HT-29 (cell line): ENCODE results near the gene DYNLT2. TPM values are rescaled to one million over a fixed set of nuclear protein-coding genes. Genes with fewer than 3 reads are reported as not detected.

Experiments used
- DNase-seq: peaks from one replicate; pipeline ENCODE4 v3.0.0-alpha.2; 2015; ENCODE audit warnings: low spot score
- total RNA-seq: library from RNA; depleted of rRNA; stranded (reverse); fragments of >200 nt; shearing (Covaris generic); gene quantifications from 2 replicates; pipeline ENCODE4 v1.2.3, GENCODE V29; 2014

Gene DYNLT2
- total RNA-seq, 1 experiment from 2014 or later = 1.7 TPM

DNA sequence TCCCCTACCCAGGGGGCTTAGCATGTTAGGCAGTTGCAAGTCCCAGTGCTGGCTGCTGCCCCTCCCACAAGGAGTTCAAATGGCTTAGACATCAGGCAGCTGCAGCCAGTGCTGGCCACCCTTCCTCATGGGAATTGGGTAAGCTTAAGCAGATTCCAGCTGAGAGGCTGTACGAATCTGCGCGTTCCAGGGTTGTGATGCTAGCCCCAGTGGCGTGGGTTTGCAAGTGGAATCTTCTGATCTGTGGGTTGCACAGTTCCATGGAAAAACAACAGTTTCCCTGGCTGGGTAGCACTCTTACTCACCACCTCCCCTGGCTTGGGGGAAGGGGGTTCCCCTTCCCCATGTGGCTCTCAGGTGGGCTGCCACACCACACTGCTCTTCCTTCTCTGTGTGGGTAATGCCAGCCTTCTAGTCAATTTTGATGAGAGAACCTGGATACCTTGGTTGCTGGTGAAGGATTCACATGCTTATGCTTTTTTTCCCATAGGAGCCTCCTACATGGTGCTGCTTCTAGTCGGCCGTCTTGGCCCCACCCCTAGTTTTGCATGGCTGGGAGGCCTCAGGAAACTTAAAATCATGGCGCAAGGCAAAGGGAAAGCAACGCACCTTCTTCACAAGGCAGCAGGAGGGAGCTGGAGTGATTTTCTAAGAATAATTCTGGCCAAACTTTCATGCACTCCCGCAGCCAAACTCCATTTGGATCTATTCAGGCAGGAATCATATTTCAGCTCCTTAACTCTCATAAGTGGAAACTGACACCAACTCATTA is 13.0 kb downstream of the DYNLT2 start:
- DNase-seq = no peak

DNA sequence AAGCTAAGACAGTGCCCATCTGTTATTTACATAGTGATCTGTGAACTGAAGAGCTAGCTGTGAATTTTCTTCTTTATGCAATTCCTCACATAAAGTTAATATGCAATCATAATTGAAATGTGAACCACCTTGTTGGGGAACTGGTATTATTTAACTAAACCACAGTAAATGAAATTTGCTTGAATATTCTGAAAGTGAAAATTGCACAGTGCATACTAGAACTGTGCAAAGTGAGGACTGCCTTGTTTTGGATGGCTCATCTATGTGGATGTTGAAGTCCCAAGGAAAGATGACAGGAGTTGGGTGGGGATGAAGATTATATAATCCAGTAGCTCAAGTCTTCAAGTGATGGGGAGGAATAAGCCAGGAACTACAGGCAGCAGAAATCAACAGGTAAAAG is 21.4 kb downstream of the DYNLT2 start:
- no peak for DNase-seq

DNA sequence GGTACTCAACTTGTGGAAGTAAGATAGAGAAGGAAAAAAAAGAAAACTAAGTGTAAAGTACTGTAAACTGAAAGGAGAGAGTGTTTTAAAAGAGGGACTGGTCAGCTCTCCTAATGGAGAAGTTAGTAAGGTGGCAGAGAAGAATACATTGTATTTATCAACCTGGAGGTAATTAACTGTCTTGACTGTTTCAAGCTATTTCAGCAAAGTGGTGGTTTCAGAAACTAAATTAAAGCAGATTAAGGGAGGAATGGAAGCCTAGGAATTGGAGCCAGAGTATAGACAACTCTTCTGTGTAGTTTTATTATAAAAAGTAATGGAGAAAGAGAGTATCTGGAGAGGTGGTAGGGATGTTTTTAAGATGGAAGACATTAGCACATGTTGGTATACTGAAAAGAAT is 24.4 kb downstream of the DYNLT2 start:
- DNase-seq = no peak

DNA sequence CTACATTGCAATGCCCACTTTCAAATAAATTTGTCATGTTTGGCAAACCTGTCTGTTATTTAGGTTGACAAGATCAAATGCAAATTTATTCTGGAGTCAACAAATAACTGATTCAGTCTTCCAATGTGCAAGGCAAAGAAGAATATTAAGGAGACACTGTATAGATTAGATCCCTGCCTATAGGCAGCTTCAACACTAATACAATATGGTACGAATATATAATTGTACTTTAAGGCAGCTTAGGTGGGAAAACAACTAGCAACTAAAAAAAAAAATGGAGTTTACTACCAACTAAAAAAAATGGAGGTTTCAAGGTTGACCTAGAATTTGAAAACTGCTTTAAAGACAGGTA is 25.3 kb downstream of the DYNLT2 start:
- DNase-seq = no peak

DNA sequence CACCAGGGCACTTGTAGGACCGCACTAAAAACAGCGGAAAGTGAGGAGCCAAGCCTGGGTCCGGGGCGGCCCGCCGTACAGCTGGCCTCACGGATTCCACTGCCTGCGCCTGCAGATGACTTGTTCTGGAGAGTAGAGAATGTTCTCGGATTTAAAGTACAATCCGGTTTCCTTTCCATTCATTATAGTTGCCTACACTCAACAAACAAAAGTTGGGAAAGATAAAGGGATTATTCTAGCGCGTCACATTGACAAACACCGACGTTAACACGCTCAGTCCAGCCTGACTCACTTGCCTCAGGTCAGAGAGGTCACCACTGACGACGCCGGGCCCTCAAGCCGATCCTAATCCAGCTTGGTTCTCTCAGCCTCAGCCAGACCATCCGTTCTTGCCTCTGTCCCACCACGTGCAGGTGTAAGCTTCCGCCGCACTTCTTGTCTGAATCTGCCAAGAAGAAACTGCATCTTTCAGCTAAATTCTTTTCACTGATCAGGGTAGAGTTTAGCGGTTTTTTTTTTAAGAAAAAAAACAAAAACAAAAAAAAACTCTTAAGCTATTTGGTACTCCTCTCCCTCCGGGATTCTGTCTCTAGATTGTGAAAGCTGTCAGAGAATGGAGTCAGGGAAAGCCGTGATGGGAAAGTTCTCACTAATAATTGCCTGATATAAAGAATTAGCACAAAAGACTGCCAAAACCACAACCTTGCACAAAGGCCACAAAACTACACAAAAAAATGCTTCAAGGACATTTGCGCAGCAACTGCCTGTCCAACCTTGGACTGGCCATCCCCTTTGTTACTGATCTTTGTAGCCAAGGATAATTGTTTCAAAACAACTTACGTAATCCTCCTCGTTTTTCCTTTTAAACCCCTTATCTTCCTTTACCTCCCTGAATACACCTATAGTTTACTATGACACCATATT is 26.0 kb downstream of the DYNLT2 start:
- DNase-seq = peak; percentile 71

DNA sequence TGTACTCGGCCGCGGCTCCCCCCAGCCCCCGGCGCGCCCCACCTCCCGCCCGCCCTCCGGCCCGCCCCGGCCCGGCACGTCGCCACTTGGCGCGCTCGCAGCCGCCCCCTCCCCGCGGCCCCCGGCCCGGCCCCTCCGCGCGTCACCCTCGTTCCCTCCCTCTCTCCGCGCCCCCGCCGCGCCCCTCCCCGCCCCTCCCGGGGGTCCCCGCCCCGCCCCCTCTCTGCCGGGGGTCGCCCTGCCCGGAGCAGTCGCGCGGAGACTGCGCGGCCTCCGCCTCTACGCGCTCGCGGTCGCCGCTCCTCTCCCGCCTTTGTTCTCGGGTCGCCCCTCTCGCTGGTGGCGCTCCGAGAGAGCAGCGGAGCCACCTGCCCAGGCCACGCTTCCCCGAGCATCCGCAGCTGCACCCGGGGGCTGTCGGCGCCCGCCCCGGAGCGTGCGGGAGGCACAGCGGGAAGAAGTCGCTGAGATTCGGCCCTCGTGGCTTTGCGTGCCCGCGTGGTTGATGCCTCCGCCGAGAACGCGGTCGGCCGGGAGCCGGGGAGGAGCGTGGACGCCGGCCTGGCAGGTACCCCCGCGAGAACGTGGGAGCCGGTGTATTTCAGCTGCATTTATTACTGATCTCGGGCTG is 26.8 kb downstream of the DYNLT2 start, which contains the start of gene PHF10:
PHF10 (minus strand) TSS at position 7 of the 631 bp plus-strand sequence. CDS start 569 bp downstream, outside the sequence.
- DNase-seq = no peak

DNA sequence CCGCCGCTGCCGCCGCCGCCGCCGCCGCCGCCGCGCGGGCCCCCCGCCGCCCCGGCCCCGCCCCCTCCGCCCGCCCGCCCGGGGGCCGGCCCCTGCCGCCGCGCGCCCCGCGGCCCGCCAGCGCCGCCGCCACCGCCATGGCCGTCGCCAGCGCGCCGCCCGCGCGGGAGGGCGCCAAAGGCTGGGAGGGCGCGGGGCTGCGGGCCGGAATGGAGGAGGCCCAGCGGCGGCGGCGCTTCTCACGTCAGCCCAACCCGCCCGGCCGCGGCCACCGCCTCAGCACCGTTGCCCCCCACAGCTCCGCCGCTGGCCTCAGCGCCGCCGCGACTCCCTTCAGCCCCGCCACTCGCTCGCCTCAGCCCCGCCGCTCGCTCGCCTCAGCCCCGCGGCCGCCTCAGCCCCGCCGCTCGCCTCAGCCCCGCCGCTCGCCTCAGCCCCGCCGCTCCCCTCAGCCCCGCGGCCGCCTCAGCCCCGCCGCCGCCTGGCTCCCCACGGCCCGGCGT is 27.3 kb downstream of the DYNLT2 start:
- peak; percentile 27 for DNase-seq

DNA sequence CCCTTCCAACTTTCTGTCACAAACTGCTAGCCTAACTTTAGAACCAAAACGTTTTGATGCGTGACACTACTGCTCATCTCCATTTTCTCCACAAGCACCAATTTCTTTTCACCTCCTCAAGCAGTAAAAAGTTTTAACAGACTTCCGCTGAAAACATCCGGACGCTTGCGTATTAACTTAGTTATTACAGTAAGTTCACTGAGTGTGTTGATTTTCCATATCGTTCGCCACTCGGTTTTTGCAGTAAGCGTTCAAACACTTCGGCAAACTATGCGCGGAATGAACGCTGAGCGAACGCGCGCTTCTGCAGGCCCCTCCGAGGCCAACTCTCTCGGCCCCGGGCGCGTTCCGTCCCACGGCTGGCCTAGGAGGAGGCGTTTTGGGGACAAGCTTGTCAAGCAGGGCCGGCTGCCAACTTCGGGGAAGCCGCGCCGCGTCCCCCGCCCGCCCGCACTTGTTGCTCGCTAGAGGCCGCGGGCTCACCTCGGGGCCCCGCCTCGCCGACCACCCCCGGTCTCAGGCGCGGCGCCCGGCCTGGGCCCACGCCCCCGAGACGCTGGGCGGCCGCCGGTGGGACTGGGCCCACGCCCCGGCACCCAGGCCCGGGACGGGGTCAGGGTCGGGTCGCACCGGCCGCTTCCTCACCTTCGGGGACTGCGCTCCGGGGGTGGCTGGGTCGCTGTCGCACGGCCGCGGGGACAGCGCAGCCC is 28.0 kb downstream of the DYNLT2 start:
- peak; percentile 63 for DNase-seq

DNA sequence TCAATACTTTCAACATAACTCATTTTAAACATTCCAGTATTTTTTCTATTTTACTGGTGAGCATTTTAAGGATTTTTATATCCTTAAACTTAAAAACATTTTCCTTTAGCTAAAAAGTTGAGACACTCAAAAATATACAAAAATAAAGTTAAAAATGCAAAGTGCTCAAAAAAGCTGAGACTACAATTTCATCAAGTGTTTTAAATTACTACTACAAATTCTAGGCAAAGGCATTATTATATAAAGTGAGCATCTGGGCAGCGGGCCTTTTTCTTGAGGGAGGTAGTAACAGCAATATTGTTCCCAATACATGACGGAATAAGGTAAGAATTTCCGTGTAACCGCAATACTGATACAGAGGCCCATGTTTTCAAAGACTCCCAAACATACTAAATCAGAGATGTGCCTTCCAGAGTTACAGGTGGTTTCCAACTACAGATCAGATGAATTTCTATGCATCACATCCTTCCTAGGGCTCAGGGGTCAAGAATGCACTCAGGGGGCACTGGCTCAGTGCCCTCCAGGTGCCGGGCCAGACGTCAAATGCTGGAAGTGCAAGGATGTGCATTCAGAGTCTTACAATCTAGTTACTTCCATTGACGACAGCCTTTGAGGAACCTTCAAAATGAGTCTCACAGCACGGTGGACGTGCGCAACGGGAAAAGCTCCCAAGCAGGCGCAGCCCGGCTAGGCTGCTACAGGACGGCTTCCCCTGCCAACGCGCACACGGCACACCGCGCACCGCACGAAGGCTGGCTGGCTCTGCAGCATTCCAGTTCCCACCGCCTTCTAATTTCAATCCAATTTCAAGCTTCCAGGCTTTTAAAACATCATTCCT is 28.8 kb downstream of the DYNLT2 start:
- DNase-seq = peak; percentile 70

DNA sequence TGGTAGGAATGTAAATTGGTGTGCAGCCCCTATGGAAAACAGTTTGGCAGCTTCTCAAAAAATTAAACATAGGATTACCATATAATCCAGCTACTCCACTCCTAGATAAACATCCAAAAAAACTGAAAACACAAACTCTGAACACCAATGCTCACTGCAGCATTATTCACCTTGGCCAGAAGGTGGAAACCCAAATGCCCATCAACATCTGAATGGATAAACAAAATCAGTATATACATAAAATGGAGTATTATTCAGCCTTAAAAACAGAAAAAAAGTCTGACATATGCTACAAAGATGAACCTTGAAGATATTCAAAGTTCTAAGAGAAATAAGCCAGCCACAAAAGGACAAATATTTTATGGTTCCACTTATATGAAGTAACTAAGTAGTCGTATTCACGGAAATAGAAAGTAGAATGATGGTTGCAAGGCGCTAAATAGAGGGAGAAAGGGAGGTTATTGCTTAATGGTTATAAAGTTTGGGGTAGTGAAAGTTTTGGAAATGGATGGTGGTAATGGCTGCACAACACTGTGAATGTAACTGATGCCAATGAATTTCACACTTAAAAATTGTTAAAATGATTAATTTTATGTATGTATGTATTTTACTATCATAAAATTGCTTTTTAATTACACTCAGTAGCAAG is 31.0 kb downstream of the DYNLT2 start:
- DNase-seq = no peak

DNA sequence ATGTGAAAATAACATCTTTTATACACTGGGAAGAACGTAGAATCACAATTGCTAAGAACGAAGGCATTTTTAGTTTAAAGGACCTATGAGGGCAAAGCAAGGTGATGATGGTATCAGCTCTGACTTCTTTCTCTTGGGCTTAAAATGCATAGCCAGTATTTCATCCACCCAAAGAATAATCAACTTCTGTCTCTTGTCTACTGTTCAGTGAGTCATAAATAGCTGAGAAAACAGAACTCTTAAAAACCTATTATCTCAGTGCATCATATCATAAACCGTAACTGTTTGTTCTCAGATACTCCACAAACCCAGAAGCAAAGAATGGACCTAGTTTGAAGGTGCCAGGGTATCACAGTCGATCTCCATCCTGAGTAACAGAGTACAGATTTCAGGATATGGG is 32.3 kb downstream of the DYNLT2 start:
- no peak for DNase-seq

DNA sequence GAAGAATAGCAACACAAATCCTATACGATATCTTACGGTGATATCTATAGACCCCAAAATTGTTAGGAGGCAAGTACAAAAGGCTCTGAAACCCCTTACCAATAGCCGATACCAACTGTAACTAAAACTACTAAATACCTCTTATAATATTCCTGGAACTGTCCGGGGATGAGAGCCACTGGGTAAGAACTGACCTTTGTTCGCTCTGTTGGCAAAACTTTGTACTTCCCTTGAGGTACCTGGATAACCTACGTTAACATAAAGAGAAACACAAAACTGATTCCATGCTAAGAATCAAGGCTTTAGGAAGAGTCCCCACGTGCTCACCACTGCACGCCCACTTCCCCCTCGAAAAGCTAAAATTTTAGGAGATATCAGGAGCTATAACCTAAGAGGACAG is 36.8 kb downstream of the DYNLT2 start:
- no peak for DNase-seq

DNA sequence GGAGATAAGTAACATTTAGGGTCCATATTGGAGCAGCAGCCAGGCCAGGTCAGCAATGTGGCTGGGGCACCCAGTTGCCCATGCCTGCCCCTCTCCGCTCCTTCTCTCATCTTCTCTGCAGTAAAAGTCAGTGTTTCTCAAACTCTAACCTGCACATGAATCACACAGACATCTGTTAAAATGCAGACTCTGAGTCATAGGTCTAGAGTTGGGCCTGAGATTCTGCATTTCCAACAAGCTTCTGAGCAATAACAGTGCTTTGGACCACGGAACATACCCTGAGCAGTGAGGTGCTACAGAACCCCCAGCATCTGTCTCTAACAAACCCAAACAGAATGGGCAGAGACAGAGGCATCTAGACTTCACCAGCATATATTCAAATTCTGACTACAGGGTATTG is 37.2 kb downstream of the DYNLT2 start:
- DNase-seq = no peak

DNA sequence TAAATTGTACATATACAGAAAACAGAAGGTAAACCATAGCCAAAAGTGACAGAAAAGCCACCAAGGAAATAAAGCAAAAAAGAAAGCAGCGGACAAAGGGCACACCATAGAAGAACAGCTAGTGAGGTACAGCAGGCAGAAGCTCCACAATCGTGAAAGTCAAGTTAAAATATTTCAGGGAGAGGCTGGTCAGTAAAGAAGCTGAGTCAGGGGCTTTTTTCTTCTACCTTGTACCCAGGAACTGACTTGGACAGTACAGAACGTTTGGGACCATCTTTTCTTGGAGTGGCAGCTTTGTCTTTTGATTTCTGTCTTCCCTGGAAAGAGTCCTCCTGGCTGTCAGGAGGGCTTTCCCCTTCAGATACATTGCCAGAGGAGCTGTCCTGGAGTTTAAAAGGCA is 41.4 kb downstream of the DYNLT2 start:
- DNase-seq = no peak

DNA sequence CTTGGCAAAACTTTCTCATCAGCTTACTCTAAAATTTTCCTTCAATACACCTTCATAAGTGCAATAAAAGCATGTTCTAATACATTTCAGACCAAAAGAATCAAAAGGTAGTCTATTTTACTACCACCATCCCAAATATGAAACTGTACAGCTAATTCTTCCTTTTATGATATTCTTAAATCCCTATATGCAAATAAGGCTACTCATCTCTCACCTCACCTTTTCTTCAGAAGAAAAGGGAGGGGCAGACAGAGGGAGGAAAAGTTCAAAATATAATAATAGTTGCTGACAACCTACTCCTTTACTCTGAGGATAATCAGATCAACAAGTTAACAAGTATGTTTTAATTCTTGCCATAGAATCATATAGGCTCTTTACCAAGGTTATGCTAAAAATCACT is 42.1 kb downstream of the DYNLT2 start:
- no peak for DNase-seq

DNA sequence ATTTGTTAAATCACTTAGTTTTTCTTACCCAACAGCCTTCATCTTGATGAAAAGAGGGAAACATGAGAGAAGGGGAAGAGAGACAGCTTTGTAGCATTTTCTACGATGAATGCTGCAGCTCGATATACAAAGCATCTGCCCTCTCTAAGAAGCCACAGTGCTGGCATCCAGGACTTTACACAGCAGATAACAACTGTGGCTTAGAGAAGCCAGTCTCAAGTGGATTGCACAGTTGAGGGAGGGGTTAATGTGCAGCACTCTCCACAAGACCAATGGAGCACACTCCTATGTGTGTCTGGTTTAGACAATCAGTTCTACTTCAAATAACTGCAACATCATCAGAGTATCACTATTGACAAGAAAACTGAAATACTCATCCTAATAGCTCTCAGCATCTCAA is 43.6 kb downstream of the DYNLT2 start:
- DNase-seq = no peak

DNA sequence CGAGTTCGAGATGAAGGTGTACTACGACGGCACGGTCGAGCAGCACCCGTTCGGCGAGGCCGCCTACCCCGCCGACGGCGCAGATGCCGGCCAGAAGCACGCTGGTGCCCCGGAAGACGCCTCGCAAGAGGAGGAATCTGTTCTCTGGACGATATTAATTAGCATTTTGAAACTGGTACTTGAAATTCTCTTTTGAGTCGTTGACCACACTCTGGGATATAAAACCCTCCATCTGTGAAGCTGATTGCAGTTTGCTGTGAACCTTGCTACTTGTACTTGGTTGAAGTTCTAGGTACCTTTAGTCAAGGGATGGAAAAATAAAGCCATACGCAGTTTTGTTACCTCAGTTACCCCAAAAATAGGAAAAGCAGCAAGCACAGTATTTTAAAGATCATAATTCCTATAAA is 48.5 kb downstream of the DYNLT2 start:
- peak; percentile 60 for DNase-seq

DNA sequence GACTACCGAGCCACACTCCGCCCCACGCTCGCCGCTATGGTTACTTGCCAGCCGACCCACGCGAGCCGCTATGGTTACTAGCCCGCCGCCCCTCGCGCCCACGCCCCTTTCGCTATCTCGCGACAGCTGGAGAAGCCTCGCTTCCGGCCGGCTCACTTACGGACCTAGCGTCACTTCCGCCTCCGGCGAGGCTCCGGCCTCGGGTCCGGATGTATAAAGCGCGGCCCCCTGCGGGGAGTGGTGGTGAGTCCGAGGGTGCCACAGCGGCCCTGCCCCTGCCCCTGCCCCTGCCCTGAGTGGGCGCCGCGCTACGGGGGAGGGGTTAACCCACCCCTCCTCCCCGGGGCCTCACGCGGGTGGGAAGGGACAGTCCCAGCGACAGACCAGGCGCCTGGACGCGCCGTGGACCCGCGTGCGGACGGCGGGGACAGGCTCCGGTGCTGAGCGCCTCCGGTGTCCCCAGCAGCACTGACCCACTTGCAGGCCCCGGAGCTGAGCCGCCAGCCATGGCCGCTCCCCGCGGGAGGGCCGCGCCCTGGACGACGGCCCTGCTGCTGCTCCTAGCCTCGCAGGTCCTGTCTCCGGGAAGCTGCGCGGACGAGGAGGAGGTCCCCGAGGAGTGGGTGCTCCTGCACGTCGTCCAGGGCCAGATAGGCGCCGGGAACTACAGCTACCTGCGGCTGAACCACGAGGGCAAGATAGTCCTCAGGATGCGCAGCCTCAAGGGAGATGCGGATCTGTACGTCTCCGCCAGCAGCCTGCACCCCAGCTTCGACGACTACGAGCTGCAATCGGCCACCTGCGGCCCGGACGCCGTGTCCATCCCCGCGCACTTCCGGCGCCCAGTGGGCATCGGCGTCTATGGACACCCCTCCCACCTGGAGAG is 49.2 kb downstream of the DYNLT2 start, which contains the start of the genes C6orf120 and WDR27:
C6orf120 (plus strand) TSS at position 173 of the 886 bp plus-strand sequence; CDS start at position 507, 334 bp downstream.
WDR27 (minus strand) TSS at position 76 of the 886 bp plus-strand sequence. CDS start 13,024 bp downstream, outside the sequence.
- peak; percentile 96 for DNase-seq
